ENCODE measurements around the gene PANK4. TPM values are rescaled to one million over a fixed set of nuclear protein-coding genes. Genes with fewer than 3 reads are reported as not detected.
"Not testable (repeated sequence)": the region's sequence is repeated elsewhere in the genome, so short reads cannot be mapped to it uniquely, and the experiment has no call there.

The PANK4 gene
- total RNA-seq, 1 experiment from 2014 or later, result 48.8 TPM

DNA sequence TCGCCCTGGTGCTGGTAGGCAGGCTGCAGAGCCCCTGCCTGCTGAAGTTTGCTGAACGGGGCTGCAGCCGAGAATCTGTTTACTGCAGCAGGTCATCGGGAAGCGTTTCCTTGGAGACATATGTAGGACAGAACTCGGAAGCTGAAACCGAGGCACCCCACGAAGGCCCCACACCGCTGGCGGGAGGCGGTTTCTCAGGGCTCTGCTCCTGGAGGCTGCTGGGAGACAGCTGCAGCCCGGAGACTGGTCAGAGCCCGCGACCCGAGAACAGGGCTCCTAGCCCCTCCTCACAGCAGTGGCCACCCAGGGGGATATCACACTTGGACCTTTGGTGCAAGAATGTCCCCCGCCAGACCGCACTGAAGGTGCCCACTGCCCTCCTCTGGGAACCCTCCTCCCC, 63.0 kb downstream of the PANK4 start:
- Histone ChIP-seq H3K4me3 (no peak overlapping the region), H3K27me3 (peaks cover 65% of the 10 kb centered on the region), H3K27ac (no peak overlapping the region), H3K36me3 (no peaks in the 10 kb centered on the region), H3K9me3 (replicated peaks) (no peaks in the 10 kb centered on the region), H3K4me1 (no peaks in the 10 kb centered on the region)
- DNase-seq, result no peak

DNA sequence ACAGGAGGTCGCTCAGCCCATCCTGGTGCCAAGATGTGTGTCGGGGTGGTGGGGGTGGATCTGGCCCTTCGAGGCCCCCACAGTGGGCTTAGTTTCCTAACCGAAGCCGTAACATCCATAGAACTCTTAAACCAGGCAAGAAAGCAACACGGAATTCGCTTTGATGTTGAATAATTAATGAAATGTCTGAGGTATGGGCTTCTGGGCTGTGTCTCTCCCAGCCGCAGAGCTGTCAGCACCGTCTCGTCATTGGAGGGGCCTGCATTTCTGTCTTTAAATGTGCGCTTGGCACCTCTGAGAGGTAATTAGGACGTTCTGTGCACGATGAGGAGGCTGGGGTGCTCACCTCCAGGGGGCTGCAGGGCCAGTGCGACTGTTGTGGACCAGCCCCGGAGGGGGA, 63.6 kb downstream of the PANK4 start:
- H3K27ac ChIP-seq, result no peak overlapping the region
- peaks cover 68% of the 10 kb centered on the region for H3K27me3 ChIP-seq
- DNase-seq, result no peak
- no peaks in the 10 kb centered on the region for H3K4me1 ChIP-seq
- no peaks in the 10 kb centered on the region for H3K9me3 ChIP-seq (replicated peaks)
- no peaks in the 10 kb centered on the region for H3K36me3 ChIP-seq
- H3K4me3 ChIP-seq, result no peak overlapping the region

DNA sequence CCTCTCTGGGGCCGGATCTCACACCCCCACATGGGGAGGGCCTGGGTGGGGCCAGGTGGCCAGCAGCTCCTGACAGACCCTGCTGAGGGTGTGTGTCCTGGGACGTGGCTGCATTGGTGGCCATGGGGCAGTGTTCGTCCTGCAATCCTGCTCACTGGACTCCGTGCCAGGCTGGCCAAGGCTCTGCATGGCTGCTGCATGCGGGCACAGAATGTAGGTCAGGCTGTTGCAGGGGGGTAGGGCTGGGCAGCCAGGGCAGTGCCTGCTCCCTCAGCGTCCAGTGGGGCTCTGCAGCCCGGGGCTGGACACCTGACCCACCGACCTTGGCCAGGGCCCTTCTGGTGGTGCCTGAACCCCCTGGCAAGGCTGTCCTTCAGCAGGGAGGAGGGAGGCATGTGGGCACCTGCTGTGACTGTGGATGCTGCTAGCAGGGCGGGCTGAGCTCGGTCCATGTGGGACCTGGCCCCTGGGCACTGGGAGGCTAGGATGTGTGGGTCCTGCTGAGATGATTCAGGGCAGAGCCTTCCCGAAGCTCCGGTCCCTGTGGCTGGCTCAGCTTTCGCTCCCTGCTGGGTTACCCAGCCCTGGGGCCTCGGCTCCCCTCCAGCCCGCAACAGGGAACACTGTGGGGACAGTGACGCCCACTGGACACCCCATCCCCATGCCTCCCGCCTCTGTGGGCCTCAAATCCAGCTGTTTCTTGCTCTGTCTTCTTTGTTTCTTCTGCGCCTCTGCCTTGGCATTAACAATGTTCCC, 65.2 kb downstream of the PANK4 start:
- DNase-seq, result no peak
- Histone ChIP-seq H3K36me3 (no peaks in the 10 kb centered on the region), H3K27me3 (peaks cover 80% of the 10 kb centered on the region), H3K9me3 (replicated peaks) (no peaks in the 10 kb centered on the region), H3K27ac (no peak overlapping the region), H3K4me1 (no peaks in the 10 kb centered on the region), H3K4me3 (no peak overlapping the region)

DNA sequence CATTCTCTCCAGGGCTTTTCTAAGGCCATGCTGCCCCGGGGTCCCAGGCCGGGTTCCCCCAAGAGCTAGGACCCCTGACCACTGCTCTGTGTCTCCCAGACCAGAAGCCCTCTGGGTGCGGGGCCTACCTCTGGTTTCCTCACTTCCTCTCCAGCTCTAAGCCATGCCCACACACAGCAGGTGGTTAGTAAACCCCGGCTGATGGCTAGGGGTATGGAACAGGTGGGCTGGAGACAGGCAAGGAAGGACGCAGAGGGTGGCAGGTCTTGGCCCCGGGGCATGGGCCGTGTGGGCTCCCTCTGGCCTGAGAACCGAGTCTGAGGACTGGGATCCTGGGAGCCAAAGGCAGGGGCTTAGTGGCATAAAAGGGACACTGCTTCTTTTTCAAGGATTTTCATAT, 66.2 kb downstream of the PANK4 start:
- Histone ChIP-seq H3K27ac (no peak overlapping the region), H3K27me3 (peaks cover 80% of the 10 kb centered on the region)

DNA sequence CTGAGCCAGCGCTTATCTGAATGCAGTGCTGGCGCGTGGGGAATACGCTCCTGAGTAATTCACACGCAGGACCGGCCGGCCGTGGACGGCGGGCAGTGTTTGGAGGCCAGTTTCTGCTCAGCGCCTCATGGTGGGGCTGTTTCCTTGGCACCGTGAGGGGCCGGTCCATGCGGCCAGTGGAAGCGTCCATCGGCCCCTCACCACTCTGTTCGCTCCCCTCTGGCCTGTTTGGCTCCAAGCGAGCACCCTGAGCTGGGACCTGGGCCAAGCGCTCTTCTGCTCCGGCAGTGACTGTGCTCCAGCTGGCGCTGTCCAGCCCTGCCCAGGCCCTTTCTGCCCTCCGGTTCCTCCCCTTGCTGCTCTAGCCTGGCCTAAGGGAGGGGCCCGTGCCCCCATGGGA, 66.6 kb downstream of the PANK4 start:
- Histone ChIP-seq H3K4me3 (no peak overlapping the region), H3K27me3 (peaks cover 80% of the 10 kb centered on the region), H3K4me1 (no peaks in the 10 kb centered on the region), H3K36me3 (no peaks in the 10 kb centered on the region), H3K27ac (no peak overlapping the region), H3K9me3 (replicated peaks) (no peaks in the 10 kb centered on the region)
- peak in 1 of 2 experiments; percentile 31 for DNase-seq

More for the DNA sequence above, 66.2 kb downstream of the PANK4 start:
- Histone ChIP-seq H3K36me3 (no peaks in the 10 kb centered on the region), H3K4me3 (no peak overlapping the region), H3K9me3 (replicated peaks) (no peaks in the 10 kb centered on the region), H3K4me1 (no peaks in the 10 kb centered on the region)
- no peak for DNase-seq

DNA sequence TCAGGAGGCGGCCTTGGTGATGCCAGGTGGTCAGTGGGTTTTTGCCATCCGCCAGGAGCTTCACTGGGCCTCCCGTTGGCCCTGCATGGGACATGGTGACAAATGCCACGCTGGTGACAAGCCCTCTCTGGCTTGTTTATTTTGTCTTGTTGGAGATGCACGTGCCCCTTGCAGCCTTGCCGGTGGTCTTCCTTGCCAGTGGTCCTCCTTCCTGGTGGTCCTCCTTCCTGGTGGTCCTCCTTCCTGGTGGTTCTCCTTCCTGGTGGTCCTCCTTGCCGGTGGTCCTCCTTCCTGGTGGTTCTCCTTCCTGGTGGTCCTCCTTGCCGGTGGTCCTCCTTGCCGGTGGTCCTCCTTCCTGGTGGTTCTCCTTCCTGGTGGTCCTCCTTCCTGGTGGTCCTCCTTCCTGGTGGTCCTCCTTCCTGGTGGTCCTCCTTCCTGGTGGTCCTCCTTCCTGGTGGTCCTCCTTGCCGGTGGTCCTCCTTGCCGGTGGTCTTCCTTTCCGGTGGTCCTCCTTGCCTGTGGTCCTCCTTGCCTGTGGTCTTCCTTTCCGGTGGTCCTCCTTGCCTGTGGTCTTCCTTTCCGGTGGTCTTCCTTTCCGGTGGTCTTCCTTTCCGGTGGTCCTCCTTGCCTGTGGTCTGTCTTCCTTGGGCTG, 67.2 kb downstream of the PANK4 start:
- not testable (repeated sequence) for DNase-seq; H3K9me3 ChIP-seq (replicated peaks); H3K36me3 ChIP-seq; H3K4me3 ChIP-seq; H3K27ac ChIP-seq; H3K4me1 ChIP-seq
- H3K27me3 ChIP-seq, result peaks cover 80% of the 10 kb centered on the region

DNA sequence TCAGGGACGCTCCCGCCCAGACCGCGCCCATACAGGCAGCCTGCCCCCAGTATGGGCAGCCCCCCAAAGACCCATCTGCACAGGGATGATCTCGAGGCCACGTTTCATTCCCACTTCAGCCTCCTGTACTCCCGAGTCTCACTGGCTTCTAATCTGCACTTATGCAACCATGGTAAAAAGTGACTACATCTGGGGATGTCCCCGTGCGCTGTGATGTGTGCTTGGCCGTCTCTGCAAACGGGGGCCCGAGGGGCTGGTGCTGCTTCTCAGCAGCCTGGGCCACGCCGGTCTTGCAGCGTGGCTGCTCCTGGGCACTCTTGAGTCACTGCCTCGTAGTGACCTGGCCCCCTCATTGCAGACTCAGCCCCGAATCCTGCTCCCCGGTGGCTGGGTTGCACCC, 67.7 kb downstream of the PANK4 start:
- no peaks in the 10 kb centered on the region for H3K36me3 ChIP-seq
- DNase-seq, result no peak
- H3K4me3 ChIP-seq, result no peak overlapping the region
- no peaks in the 10 kb centered on the region for H3K4me1 ChIP-seq
- no peak overlapping the region for H3K27ac ChIP-seq
- peaks cover 80% of the 10 kb centered on the region for H3K27me3 ChIP-seq
- no peaks in the 10 kb centered on the region for H3K9me3 ChIP-seq (replicated peaks)

Other genes starting within 250 kb of the PANK4 start
- gene MORN1, start 135.0 kb downstream of the PANK4 start, total RNA-seq (2014; rRNA removed; shearing (Covaris generic)), result 7.5 TPM in 2 replicates
- 124 and 145 TPM in 2 replicates for gene RER1, start 134.8 kb downstream of the PANK4 start, total RNA-seq (2014; rRNA removed; shearing (Covaris generic))
- 28.8 and 32.7 TPM in 2 replicates for gene PEX10, start 114.0 kb downstream of the PANK4 start, total RNA-seq (2014; rRNA removed; shearing (Covaris generic))
- 0.22 and 0.56 TPM in 2 replicates for gene PLCH2, start 50.3 kb downstream of the PANK4 start, total RNA-seq (2014; rRNA removed; shearing (Covaris generic))
- gene HES5, start 3.7 kb upstream of the PANK4 start, total RNA-seq (2014; rRNA removed; shearing (Covaris generic)), result not detected in 2 replicates
- 0.51 TPM in 1 of 2 replicates, not detected in the other for gene TNFRSF14, start 29.8 kb upstream of the PANK4 start, total RNA-seq (2014; rRNA removed; shearing (Covaris generic))
- 21.3 and 22.5 TPM in 2 replicates for gene PRXL2B, start 60.2 kb upstream of the PANK4 start, total RNA-seq (2014; rRNA removed; shearing (Covaris generic))
- not detected in 2 replicates for gene MMEL1, start 106.4 kb upstream of the PANK4 start, total RNA-seq (2014; rRNA removed; shearing (Covaris generic))

Measured in SJCRH30 (cell line).